ENCODE results near the gene PTCD1. TPM values are rescaled to one million over a fixed set of nuclear protein-coding genes. Genes with fewer than 3 reads are reported as not detected.

PTCD1 gene
- total RNA-seq, 4 donors from 2014 or later: 7.7 to 14.8 (median 10.7) TPM

DNA sequence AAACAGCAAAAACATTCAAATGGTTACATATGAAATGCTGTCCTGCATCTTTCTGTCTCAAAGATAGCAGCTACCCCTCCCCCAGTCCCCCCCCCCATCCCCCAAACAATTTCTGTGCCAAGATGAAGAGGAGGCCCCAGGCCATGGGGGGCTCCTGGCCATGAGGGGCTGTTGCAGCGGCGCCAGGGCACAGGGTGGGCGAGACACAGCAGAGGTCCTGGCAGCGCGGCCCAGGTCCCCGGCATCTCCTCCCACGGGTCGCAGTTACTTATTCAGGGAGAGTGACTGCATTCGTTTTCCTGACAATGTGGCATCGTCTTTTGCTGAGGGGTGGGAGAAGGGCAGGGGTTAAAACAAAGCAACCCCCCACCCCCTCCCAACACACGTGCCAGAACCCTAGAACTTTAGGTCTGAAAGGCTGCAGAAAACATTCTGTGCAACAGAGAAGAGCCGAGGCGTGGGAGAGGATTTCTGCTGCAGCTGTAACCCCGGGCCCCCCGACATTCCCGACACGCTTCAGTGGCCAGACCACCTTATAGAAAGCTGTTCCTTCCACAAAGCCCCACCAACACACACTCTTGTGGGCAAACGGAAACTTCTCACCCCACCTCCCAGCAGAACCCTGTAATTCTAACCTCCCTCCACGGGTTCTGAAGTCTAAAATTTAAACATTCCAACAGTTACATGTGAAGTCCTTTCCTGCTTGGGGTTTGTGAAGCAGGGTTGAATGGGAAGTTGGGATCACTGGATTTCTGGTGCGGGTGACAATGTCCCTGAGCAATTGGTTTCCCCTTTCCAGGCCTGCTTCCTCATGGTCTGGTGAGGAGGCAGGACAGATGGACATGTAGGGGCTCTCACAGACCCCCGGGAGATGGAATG lies 41.9 kb downstream of the PTCD1 start:
- H3K27me3 ChIP-seq: no peaks in the 10 kb centered on the region
- peaks cover 23% of the 10 kb centered on the region for H3K4me1 ChIP-seq
- H3K36me3 ChIP-seq: peaks cover 77% of the 10 kb centered on the region
- no peak for DNase-seq (ENCODE audit: low spot score in 2 of 2)
- H3K27ac ChIP-seq: no peak overlapping the region
- H3K9me3 ChIP-seq: no peaks in the 10 kb centered on the region
- TF ChIP-seq, protein P1, sequence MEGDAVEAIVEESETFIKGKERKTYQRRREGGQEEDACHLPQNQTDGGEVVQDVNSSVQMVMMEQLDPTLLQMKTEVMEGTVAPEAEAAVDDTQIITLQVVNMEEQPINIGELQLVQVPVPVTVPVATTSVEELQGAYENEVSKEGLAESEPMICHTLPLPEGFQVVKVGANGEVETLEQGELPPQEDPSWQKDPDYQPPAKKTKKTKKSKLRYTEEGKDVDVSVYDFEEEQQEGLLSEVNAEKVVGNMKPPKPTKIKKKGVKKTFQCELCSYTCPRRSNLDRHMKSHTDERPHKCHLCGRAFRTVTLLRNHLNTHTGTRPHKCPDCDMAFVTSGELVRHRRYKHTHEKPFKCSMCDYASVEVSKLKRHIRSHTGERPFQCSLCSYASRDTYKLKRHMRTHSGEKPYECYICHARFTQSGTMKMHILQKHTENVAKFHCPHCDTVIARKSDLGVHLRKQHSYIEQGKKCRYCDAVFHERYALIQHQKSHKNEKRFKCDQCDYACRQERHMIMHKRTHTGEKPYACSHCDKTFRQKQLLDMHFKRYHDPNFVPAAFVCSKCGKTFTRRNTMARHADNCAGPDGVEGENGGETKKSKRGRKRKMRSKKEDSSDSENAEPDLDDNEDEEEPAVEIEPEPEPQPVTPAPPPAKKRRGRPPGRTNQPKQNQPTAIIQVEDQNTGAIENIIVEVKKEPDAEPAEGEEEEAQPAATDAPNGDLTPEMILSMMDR (IDR thresholded peaks at IDR 0.05): no peak
- TF ChIP-seq EP300 (IDR thresholded peaks at IDR 0.05): no peak
- WGBS: 83% methylated on average over 20 of the region's 21 CpGs
- no peak overlapping the region for H3K4me3 ChIP-seq

DNA sequence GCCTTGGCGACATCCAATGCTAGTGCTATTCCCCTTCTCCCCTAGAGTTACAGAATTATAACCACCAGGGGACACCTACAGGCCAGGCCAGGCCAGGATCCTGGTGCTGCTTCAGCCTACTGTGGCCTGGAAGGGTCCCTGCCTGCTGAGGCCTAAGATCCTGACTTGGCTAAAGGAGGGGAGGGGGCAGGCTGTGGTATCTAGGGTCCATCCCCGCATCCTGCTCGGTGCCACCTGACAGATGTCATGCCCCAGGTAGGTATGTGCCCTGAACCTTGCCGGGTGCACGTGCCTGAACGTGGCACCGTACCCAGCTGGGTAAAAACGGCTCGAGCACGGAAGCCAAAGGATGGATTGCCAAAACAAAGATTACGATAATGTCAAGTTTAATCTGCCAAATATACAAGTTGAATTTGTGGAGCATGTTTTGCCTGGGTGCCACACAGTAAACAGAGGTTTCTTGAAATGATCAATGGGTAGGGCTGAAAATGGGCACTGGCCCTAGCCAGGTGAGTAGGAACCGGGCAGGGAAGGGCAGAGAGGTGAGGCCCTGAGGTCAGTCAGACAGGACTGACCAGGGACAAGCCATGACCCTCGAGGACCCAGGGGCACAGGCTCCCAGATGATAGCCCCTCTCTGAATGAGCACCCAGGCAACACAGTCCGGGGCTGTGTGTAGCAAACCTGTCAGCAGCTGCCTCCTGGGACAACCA lies 42.8 kb downstream of the PTCD1 start:
- WGBS: 58% methylated on average over 14 of the region's 14 CpGs
- H3K4me1 ChIP-seq: peaks cover 23% of the 10 kb centered on the region
- DNase-seq (ENCODE audit: low spot score in 2 of 2): no peak
- no peak overlapping the region for H3K4me3 ChIP-seq
- TF ChIP-seq POLR2AphosphoS5 (IDR thresholded peaks at IDR 0.05): no peak
- TF ChIP-seq, protein P1 (IDR thresholded peaks at IDR 0.05): no peak
- TF ChIP-seq EP300 (IDR thresholded peaks at IDR 0.05): no peak
- TF ChIP-seq POLR2A (IDR thresholded peaks at IDR 0.05): no peak
- no peaks in the 10 kb centered on the region for H3K27me3 ChIP-seq
- H3K36me3 ChIP-seq: peaks cover 77% of the 10 kb centered on the region
- H3K9me3 ChIP-seq: no peaks in the 10 kb centered on the region
- no peak overlapping the region for H3K27ac ChIP-seq

DNA sequence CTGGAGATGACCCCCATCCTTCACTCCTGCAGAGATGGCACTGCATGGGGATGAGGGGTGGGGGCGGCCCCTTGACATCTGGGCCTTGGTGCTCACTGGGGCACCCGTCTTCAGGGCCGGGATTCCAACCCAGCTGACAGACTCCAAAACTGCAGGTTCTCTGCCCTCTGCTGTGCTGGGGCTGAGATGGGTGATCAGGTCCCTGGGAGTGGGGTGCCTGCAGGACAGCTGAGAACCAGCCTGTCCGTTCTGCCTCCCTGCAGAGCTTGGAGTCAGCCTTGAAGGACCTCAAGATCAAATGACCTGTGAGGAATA lies 44.5 kb downstream of the PTCD1 start:
- no peak for DNase-seq (ENCODE audit: low spot score in 2 of 2)
- WGBS: no CpG with 5 or more reads among the region's 4 CpGs
- H3K36me3 ChIP-seq: peaks cover 76% of the 10 kb centered on the region
- H3K4me1 ChIP-seq: peaks cover 23% of the 10 kb centered on the region
- no peak overlapping the region for H3K27ac ChIP-seq
- no peak overlapping the region for H3K4me3 ChIP-seq
- H3K9me3 ChIP-seq: no peaks in the 10 kb centered on the region
- no peak for TF ChIP-seq POLR2AphosphoS5 (IDR thresholded peaks at IDR 0.05)
- no peak for TF ChIP-seq EP300 (IDR thresholded peaks at IDR 0.05)
- no peak for TF ChIP-seq POLR2A (IDR thresholded peaks at IDR 0.05)
- TF ChIP-seq, protein P1 (IDR thresholded peaks at IDR 0.05): no peak
- H3K27me3 ChIP-seq: no peaks in the 10 kb centered on the region

DNA sequence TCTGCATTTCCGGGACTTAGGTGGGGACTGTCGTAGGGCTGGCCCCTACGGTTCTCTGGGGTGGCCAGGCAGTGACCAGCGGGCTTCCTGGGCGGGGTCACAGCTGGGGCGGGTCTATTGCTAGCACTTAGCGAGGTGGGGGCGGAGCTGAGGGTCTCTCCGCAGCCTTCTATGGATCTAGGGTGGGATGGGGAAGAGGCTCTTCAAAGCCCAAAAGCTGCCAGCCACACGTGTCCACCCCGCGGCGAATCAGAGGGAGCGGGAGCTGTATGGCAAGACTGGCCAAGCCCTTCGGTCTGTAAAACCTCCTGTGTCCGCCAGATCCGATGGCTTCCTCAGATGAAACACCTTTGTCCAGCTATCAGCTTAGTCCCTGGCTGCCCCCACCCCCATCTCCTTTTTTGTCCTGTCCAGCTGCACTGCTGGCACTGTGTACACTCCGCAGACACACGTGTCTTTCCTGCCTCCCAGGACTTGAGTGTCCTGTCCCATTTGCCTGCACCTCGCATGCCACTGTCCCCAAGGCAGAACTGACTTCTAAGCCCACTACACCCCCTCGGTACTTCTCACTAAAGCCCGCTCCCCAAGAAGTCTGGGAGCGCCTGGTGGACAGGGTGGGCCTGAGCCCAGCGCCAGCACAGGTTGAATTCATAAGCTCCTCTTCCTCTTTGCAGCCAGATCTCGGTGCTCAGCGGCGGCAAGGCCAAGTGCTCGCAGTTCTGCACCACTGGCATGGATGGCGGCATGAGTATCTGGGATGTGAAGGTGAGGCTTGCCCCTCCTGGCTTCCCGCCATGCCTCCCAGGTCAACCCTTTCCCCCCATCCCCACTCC lies 45.0 kb downstream of the PTCD1 start:
- no peak for DNase-seq (ENCODE audit: low spot score in 2 of 2)
- 43% methylated on average over 18 of the region's 30 CpGs for WGBS
- TF ChIP-seq, protein P1 (IDR thresholded peaks at IDR 0.05): no peak
- TF ChIP-seq POLR2A (IDR thresholded peaks at IDR 0.05) (no peak), EP300 (IDR thresholded peaks at IDR 0.05) (no peak), POLR2AphosphoS5 (IDR thresholded peaks at IDR 0.05) (no peak)
- H3K27me3 ChIP-seq: no peaks in the 10 kb centered on the region
- H3K36me3 ChIP-seq: peaks cover 76% of the 10 kb centered on the region
- H3K9me3 ChIP-seq: no peaks in the 10 kb centered on the region
- peak overlapping the region; percentile 73 for H3K27ac ChIP-seq
- H3K4me1 ChIP-seq: peaks cover 23% of the 10 kb centered on the region
- H3K4me3 ChIP-seq: peak overlapping the region; percentile 60
